K562 (cell line): ENCODE data around the gene PRMT3. TPM values are rescaled to one million over a fixed set of nuclear protein-coding genes. Genes with fewer than 3 reads are reported as not detected.

Experiments used
- ATAC-seq: fragments of 200-7000 bp; cut with Tn5 transposase; 3 replicates; pipeline ENCODE4 v1.9.1; 2020; ENCODE audit warnings: moderate library complexity
- BruUV-seq: library from RNA; stranded (reverse); fragments of 400-500 nt; replicated peaks from 2 replicates; lab custom pipeline; 2021; lab: Mats Ljungman, UMichigan
- CTCF ChIA-PET: fragments of 300-600 bp; formaldehyde crosslinking; extraction: SDS; loops from one replicate; lab custom pipeline; 2021; ENCODE audit warnings: low intra/inter-chr PET ratio; lab: Yijun Ruan, JAX
- POLR2A ChIA-PET: fragments of 300-600, 350-650 bp; sonication (Branson Sonifier 250); formaldehyde crosslinking; extraction: SDS; loops from one replicate; lab custom pipeline; 2021; ENCODE audit warnings: antibody characterized with exemption, inconsistent platforms; lab: Yijun Ruan, JAX
- DNase-seq, 4 experiments: peaks; one replicate each; pipeline versions ENCODE4 v3.0.0 to v3.0.0-alpha.2; 2011 to 2018; ENCODE audit warnings: low spot score in 3 of 4, mixed read lengths in 3 of 4; ENCODE audit errors: extremely low read depth in 1 of 4
- FAIRE-seq: peaks from 2 replicates; lab custom pipeline; 2011; peaks lifted over from hg19 to GRCh38; lab: Jason Lieb, UNC
- H2AFZ ChIP-seq: 2 replicates; pipeline ENCODE4 v1.6.0; 2011; ENCODE audit warnings: low read depth, low read length, control low read depth, inconsistent platforms
- H3K27ac ChIP-seq: fragments of 200-600 bp; 3 replicates; pipeline ENCODE4 v1.8.0; 2011; ENCODE audit warnings: low read depth, mild to moderate bottlenecking, control low read depth, inconsistent platforms, low read length, moderate library complexity, mixed read lengths; ENCODE audit errors: extremely low read depth
- H3K27me3 ChIP-seq, 2 experiments: fragments of 300-600 bp in 1 of 2; 2 replicates in 1 of 2; 3 replicates in 1 of 2; pipeline versions ENCODE4 v1.6.0 to v1.8.0; 2011; ENCODE audit warnings: inconsistent platforms in 2 of 2, low read length in 2 of 2, mild to moderate bottlenecking in 1 of 2, mixed read lengths in 1 of 2, moderate library complexity in 1 of 2; ENCODE audit not compliant: control insufficient read depth in 2 of 2, insufficient read depth in 2 of 2
- H3K36me3 ChIP-seq: fragments of 300-600 bp; 3 replicates; pipeline ENCODE4 v1.8.0; 2011; ENCODE audit warnings: mild to moderate bottlenecking, low read length, inconsistent platforms; ENCODE audit not compliant: control insufficient read depth, insufficient read depth
- H3K4me1 ChIP-seq, 2 experiments: fragments of 200-600 bp in 1 of 2; replicated peaks in 1 of 2; 2 replicates in 1 of 2; 3 replicates in 1 of 2; pipeline versions ENCODE4 v1.5.1 to v1.8.0; 2011; ENCODE audit warnings: inconsistent platforms in 2 of 2, low read length in 2 of 2, mild to moderate bottlenecking in 1 of 2, mixed read lengths in 1 of 2, moderate library complexity in 1 of 2; ENCODE audit not compliant: control insufficient read depth in 2 of 2, insufficient read depth in 2 of 2
- H3K4me2 ChIP-seq: 2 replicates; pipeline ENCODE4 v1.6.1; 2011; ENCODE audit warnings: low read length, control low read depth, inconsistent platforms, mixed read lengths; ENCODE audit not compliant: insufficient read depth
- H3K4me3 ChIP-seq: fragments of 200-600 bp; sonication (generic), shearing (Covaris generic); 2 replicates; pipeline ENCODE4 v1.5.1; 2016; ENCODE audit warnings: control low read depth, inconsistent platforms
- H3K79me2 ChIP-seq: fragments of 200-600 bp; 3 replicates; pipeline ENCODE4 v1.8.0; 2011; ENCODE audit warnings: low read length, inconsistent platforms; ENCODE audit not compliant: control insufficient read depth, insufficient read depth
- H3K9ac ChIP-seq, 2 experiments: 2 replicates each; pipeline versions ENCODE4 v1.6.0 to v1.6.1; 2011; ENCODE audit warnings: low read depth in 2 of 2, low read length in 2 of 2, control low read depth in 1 of 2, inconsistent platforms in 1 of 2, mild to moderate bottlenecking in 1 of 2, mixed read lengths in 1 of 2; ENCODE audit not compliant: insufficient read depth in 1 of 2
- H3K9me1 ChIP-seq: one replicate; pipeline ENCODE4 v1.6.0; 2011; ENCODE audit warnings: inconsistent platforms, mild to moderate bottlenecking, low read length, moderate library complexity; ENCODE audit not compliant: control insufficient read depth, insufficient read depth
- H3K9me3 ChIP-seq: replicated peaks from 2 replicates; pipeline ENCODE4 v1.5.1; 2011; ENCODE audit warnings: low read depth, low read length, inconsistent platforms; ENCODE audit not compliant: control insufficient read depth, insufficient read depth
- H4K20me1 ChIP-seq: replicated peaks from 2 replicates; pipeline ENCODE4 v1.6.1; 2011; ENCODE audit warnings: low read length, inconsistent platforms, mixed read lengths; ENCODE audit not compliant: control insufficient read depth, insufficient read depth
- ESRRB ChIP-seq: fragments of 250-450 bp; sonication (Bioruptor Pico); IDR thresholded peaks from 2 replicates; pipeline ENCODE4 v1.5.0; 2020; ENCODE audit warnings: mild to moderate bottlenecking, moderate library complexity, borderline replicate concordance
- WGBS: fragments of 100-300 bp; shearing (Covaris generic); methylation state at CpG from one replicate; pipeline ENCODE4 v1.1.6; 2016; ENCODE audit warnings: low coverage, mixed read lengths; ENCODE audit not compliant: insufficient coverage; ENCODE audit errors: missing lambda C conversion rate; 5-methylcytosine and 5-hydroxymethylcytosine counted together
- in situ Hi-C: fragments of 300-500 bp; cut with MboI; formaldehyde crosslinking; loops from 4 replicates; pipeline ENCODE4 v1.15.0; 2018; ENCODE audit warnings: inconsistent platforms, mixed read lengths
- intact Hi-C: fragments of 100-400 bp; cut with micrococcal nuclease; formaldehyde crosslinking; loops from 2 replicates; pipeline ENCODE4 v1.14.2; 2022
- polyA plus RNA-seq, 8 experiments: library from polyadenylated mRNA; depleted of rRNA in 4 of 8; stranded (reverse) in 5 of 8; unstranded in 3 of 8; fragments of >200 nt; fragmentation: Nextera tagmentation in 2 of 8; fragmentation: Illumina TruSeq in 1 of 8; extraction: Ambion mirVana in 2 of 8; extraction: Trizol in 1 of 8; gene quantifications; 2 replicates each; pipeline versions ENCODE4 v1.2.1 to v1.2.3, GENCODE V29; 2011 to 2014; ENCODE audit warnings: inconsistent platforms in 1 of 8, missing spikeins in 1 of 8
- total RNA-seq, 7 experiments: library from RNA; depleted of rRNA in 6 of 7; stranded (reverse); fragments of >200 nt in 6 of 7; fragmentation: Illumina TruSeq in 2 of 7; extraction: Trizol in 2 of 7; gene quantifications; 2 replicates each; pipeline versions ENCODE4 v1.2.1 to v1.2.3, GENCODE V29; 2011 to 2021; ENCODE audit warnings: low replicate concordance in 1 of 7
- TF ChIP-seq, protein P1 (sequence below): sonication (generic); IDR thresholded peaks from 2 replicates; pipeline ENCODE4 v1.6.1; 2016
- TF ChIP-seq, protein P2 (sequence below), 2 experiments: fragments of 200-800 bp in 1 of 2; sonication (Bioruptor generic) in 1 of 2; sonication (generic) in 1 of 2; formaldehyde crosslinking in 1 of 2; IDR thresholded peaks in 1 of 2; conservative IDR thresholded peaks in 1 of 2; 2 replicates each; pipeline versions ENCODE4 v1.5.0 to v1.6.1; 2016 to 2020; ENCODE audit warnings: missing compliant biosample characterization in 1 of 2, missing genetic modification characterization in 1 of 2, missing genetic modification reagents in 1 of 2

The PRMT3 gene
- total and polyA plus RNA-seq, 9 of the 15 experiments (the other 6 are each of a cell fraction or from before 2014, with no cell fraction given), result 24.0 to 62.1 (median 44.7) TPM

GRCh38 chr11:20372081-20372626, 15.4 kb upstream of the PRMT3 start:
- H3K4me3 ChIP-seq, result no peak overlapping the region

More at GRCh38 chr11:20372081-20372626, 15.4 kb upstream of the PRMT3 start:
- CTCF ChIA-PET, result no interaction called here
- Histone ChIP-seq H3K9me3 (no peaks in the 10 kb centered on the region), H3K36me3 (peaks cover 32% of the 10 kb centered on the region), H2AFZ (peak overlapping the region; percentile 45; the same call in 1 of the 2 replicates), H3K79me2 (peaks cover 6% of the 10 kb centered on the region; the same call in 2 of the 3 replicates), H3K4me1 (peaks cover 3 to 27% of the 10 kb centered on the region in 2 experiments; a peak in 4 of 5 replicates), H4K20me1 (no peaks in the 10 kb centered on the region), H3K4me2 (no peak overlapping the region), H3K27ac (peak overlapping the region; percentile 35; the same call in 2 of the 3 replicates), H3K27me3 (no peaks in the 10 kb centered on the region), H3K9ac (no peak overlapping the region), H3K9me1 (no peaks in the 10 kb centered on the region)
- ATAC-seq (no peak), DNase-seq (no peak), FAIRE-seq (no peak)
- intact Hi-C loops, result no loop called here
- no TSS peak for BruUV-seq
- POLR2A ChIA-PET, result interaction anchor here (1.0 to 1.2 kb wide), 2 partner anchors 8 to 16 kb away, joined by 3 to 4 read pairs; no protein-coding TSS in a partner anchor
- in situ Hi-C loops, result no loop called here
- no peak for TF ChIP-seq ESRRB (CRISPR knock-in tag)
- TF ChIP-seq, protein P1, sequence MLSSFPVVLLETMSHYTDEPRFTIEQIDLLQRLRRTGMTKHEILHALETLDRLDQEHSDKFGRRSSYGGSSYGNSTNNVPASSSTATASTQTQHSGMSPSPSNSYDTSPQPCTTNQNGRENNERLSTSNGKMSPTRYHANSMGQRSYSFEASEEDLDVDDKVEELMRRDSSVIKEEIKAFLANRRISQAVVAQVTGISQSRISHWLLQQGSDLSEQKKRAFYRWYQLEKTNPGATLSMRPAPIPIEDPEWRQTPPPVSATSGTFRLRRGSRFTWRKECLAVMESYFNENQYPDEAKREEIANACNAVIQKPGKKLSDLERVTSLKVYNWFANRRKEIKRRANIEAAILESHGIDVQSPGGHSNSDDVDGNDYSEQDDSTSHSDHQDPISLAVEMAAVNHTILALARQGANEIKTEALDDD, result peak; percentile 47; the same call in 1 of the 2 replicates
- TF ChIP-seq, protein P2, sequence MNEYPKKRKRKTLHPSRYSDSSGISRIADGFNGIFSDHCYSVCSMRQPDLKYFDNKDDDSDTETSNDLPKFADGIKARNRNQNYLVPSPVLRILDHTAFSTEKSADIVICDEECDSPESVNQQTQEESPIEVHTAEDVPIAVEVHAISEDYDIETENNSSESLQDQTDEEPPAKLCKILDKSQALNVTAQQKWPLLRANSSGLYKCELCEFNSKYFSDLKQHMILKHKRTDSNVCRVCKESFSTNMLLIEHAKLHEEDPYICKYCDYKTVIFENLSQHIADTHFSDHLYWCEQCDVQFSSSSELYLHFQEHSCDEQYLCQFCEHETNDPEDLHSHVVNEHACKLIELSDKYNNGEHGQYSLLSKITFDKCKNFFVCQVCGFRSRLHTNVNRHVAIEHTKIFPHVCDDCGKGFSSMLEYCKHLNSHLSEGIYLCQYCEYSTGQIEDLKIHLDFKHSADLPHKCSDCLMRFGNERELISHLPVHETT (CRISPR knock-in tag; conservative IDR thresholded peaks at IDR 0.05 in 1 of 2, IDR thresholded peaks at IDR 0.05 in 1 of 2), result no peak
- WGBS, result 18% methylated on average over 5 of the region's 5 CpGs
